Common myeloid progenitor, CD34-positive (primary cell): ENCODE measurements around the gene ACTR8.

ENCODE experiments used
- CTCF ChIA-PET: fragments of 350-600 bp; sonication (Branson Sonifier 250); formaldehyde crosslinking; loops from one replicate; lab custom pipeline; 2021; ENCODE audit warnings: antibody characterized with exemption; lab: Charles Lee
- POLR2A ChIA-PET: fragments of 350-600 bp; sonication (Branson Sonifier 250); formaldehyde crosslinking; loops from one replicate; lab custom pipeline; 2021; ENCODE audit warnings: antibody characterized with exemption; lab: Charles Lee
- DNase-seq, 3 donors: peaks; one replicate each; pipeline versions ENCODE4 v3.0.0 to v3.0.0-alpha.2; 2013
- H3K27ac ChIP-seq, 2 experiments: 1 replicate in 1 of 2; 2 replicates in 1 of 2; pipeline ENCODE4 v1.7.0; 2013; ENCODE audit warnings: inconsistent platforms in 2 of 2, low read length in 2 of 2, mild to moderate bottlenecking in 2 of 2, low read depth in 1 of 2, moderate library complexity in 1 of 2; ENCODE audit not compliant: severe bottlenecking in 2 of 2, insufficient read depth in 1 of 2, poor library complexity in 1 of 2
- H3K27me3 ChIP-seq, 5 experiments: replicated peaks in 2 of 5; 1 replicate in 3 of 5; 2 replicates in 2 of 5; pipeline versions ENCODE4 v1.6.1 to v1.7.0; 2013; ENCODE audit warnings: low read length in 4 of 5, mild to moderate bottlenecking in 2 of 5, moderate library complexity in 2 of 5, inconsistent platforms in 1 of 5; ENCODE audit not compliant: insufficient read depth in 5 of 5, control insufficient read depth in 4 of 5
- H3K36me3 ChIP-seq, 4 experiments: 1 replicate in 2 of 4; 2 replicates in 2 of 4; pipeline versions ENCODE4 v1.6.1 to v1.7.0; 2013; ENCODE audit warnings: low read length in 3 of 4, control low read depth in 1 of 4, mild to moderate bottlenecking in 1 of 4; ENCODE audit not compliant: control insufficient read depth in 4 of 4, insufficient read depth in 4 of 4
- H3K4me1 ChIP-seq, 4 experiments: 1 replicate in 3 of 4; 2 replicates in 1 of 4; pipeline versions ENCODE4 v1.6.1 to v1.7.1; 2013; ENCODE audit warnings: low read length in 3 of 4, mild to moderate bottlenecking in 3 of 4, control low read depth in 1 of 4, inconsistent platforms in 1 of 4, moderate library complexity in 1 of 4; ENCODE audit not compliant: control insufficient read depth in 4 of 4, insufficient read depth in 4 of 4; ENCODE audit errors: control extremely low read depth in 1 of 4
- H3K4me3 ChIP-seq, 7 experiments: 1 replicate in 4 of 7; 2 replicates in 3 of 7; pipeline versions ENCODE4 v1.5.1 to v1.7.0; 2013; ENCODE audit warnings: mild to moderate bottlenecking in 7 of 7, low read length in 6 of 7, moderate library complexity in 6 of 7, inconsistent platforms in 2 of 7, low read depth in 2 of 7, control low read depth in 1 of 7; ENCODE audit not compliant: insufficient read depth in 4 of 7, control insufficient read depth in 1 of 7; ENCODE audit errors: extremely low read depth in 1 of 7
- H3K9me3 ChIP-seq, 5 experiments: 1 replicate in 4 of 5; 2 replicates in 1 of 5; pipeline versions ENCODE4 v1.6.1 to v1.7.1; 2013; ENCODE audit warnings: low read length in 4 of 5, mild to moderate bottlenecking in 2 of 5, inconsistent platforms in 1 of 5, low read depth in 1 of 5, moderate library complexity in 1 of 5; ENCODE audit not compliant: control insufficient read depth in 4 of 5, insufficient read depth in 2 of 5; ENCODE audit errors: control extremely low read depth in 1 of 5
- WGBS: methylation state at CpG from one replicate; pipeline ENCODE4 v1.1.5; 2013; ENCODE audit not compliant: insufficient coverage; 5-methylcytosine and 5-hydroxymethylcytosine counted together

Gene ACTR8

GRCh38 chr3:53865732-53866499 lies 16.0 kb downstream of the ACTR8 start:
- H3K27me3 ChIP-seq: no peaks in the 10 kb centered on the region
- DNase-seq: no peak
- H3K27ac ChIP-seq: no peak overlapping the region
- H3K4me1 ChIP-seq: no peaks in the 10 kb centered on the region
- ChIA-PET CTCF (no interaction called here), POLR2A (interaction anchor here (0.6 kb wide), 1 partner anchor 15 kb away, joined by 3 read pairs; no protein-coding TSS in a partner anchor)
- H3K9me3 ChIP-seq: peaks cover 0 to 5% (median 0%) of the 10 kb centered on the region in 5 experiments
- no peak overlapping the region for H3K4me3 ChIP-seq
- WGBS: 82% methylated on average over 2 of the region's 5 CpGs
- H3K36me3 ChIP-seq: peaks cover 30 to 82% (median 59%) of the 10 kb centered on the region in 4 experiments

GRCh38 chr3:53863145-53863544 lies 18.8 kb downstream of the ACTR8 start:
- Histone ChIP-seq H3K36me3 (peaks cover 22 to 67% (median 45%) of the 10 kb centered on the region in 4 experiments), H3K27me3 (no peaks in the 10 kb centered on the region), H3K4me3 (no peak overlapping the region), H3K4me1 (no peaks in the 10 kb centered on the region), H3K27ac (no peak overlapping the region), H3K9me3 (peaks cover 0 to 5% (median 0%) of the 10 kb centered on the region in 5 experiments)
- ChIA-PET CTCF (no interaction called here), POLR2A (no interaction called here)
- WGBS: 100% methylated on average over 1 of the region's 1 CpG
- DNase-seq: no peak

GRCh38 chr3:53862241-53862640 lies 19.7 kb downstream of the ACTR8 start:
- 90% methylated on average over 2 of the region's 3 CpGs for WGBS
- CTCF ChIA-PET: no interaction called here

GRCh38 chr3:53860196-53860595 lies 21.8 kb downstream of the ACTR8 start:
- H3K9me3 ChIP-seq: peaks cover 0 to 5% (median 0%) of the 10 kb centered on the region in 5 experiments
- ChIA-PET POLR2A (no interaction called here), CTCF (no interaction called here)
- H3K27me3 ChIP-seq: peaks cover 0 to 3% (median 0%) of the 10 kb centered on the region in 5 experiments
- no peak for DNase-seq
- WGBS: 95% methylated on average over 3 of the region's 4 CpGs
- peaks cover 0 to 6% (median 2%) of the 10 kb centered on the region in 4 experiments for H3K4me1 ChIP-seq
- no peak overlapping the region for H3K27ac ChIP-seq
- no peak overlapping the region for H3K4me3 ChIP-seq
- H3K36me3 ChIP-seq: peaks cover 18 to 41% (median 32%) of the 10 kb centered on the region in 4 experiments

More at GRCh38 chr3:53862241-53862640, 19.7 kb downstream of the ACTR8 start:
- no peak for DNase-seq
- Histone ChIP-seq H3K27ac (no peak overlapping the region), H3K36me3 (peaks cover 18 to 58% (median 39%) of the 10 kb centered on the region in 4 experiments), H3K4me1 (peaks cover 0 to 1% (median 0%) of the 10 kb centered on the region in 4 experiments), H3K27me3 (no peaks in the 10 kb centered on the region), H3K9me3 (peaks cover 0 to 5% (median 0%) of the 10 kb centered on the region in 5 experiments), H3K4me3 (no peak overlapping the region)
- POLR2A ChIA-PET: no interaction called here

- Histone ChIP-seq H3K4me1 (peaks cover 0 to 6% (median 2%) of the 10 kb centered on the region in 4 experiments), H3K4me3 (no peak overlapping the region), H3K27me3 (peaks cover 0 to 5% (median 0%) of the 10 kb centered on the region in 5 experiments), H3K9me3 (peaks cover 0 to 5% (median 0%) of the 10 kb centered on the region in 5 experiments), H3K36me3 (peaks cover 11 to 33% (median 24%) of the 10 kb centered on the region in 4 experiments), H3K27ac (no peak overlapping the region)
- 100% methylated on average over 4 of the region's 6 CpGs for WGBS
- CTCF ChIA-PET: no interaction called here
- POLR2A ChIA-PET: no interaction called here
- no peak for DNase-seq
These were observed 22.8 kb downstream of the ACTR8 start for GRCh38 chr3:53859178-53859577.

- Histone ChIP-seq H3K27ac (no peak overlapping the region), H3K36me3 (peaks cover 10 to 26% (median 18%) of the 10 kb centered on the region in 4 experiments), H3K4me3 (no peak overlapping the region), H3K4me1 (peaks cover 0 to 6% (median 2%) of the 10 kb centered on the region in 4 experiments), H3K27me3 (peaks cover 0 to 6% (median 0%) of the 10 kb centered on the region in 5 experiments), H3K9me3 (peaks cover 0 to 5% (median 0%) of the 10 kb centered on the region in 5 experiments)
- DNase-seq: no peak
- WGBS: 83% methylated on average over 6 of the region's 7 CpGs
- POLR2A ChIA-PET: no interaction called here
- CTCF ChIA-PET: no interaction called here
These were observed 23.7 kb downstream of the ACTR8 start for GRCh38 chr3:53858096-53858741.
